Sigmoid colon (tissue), 7 donors: ENCODE data around the gene PECR. TPM values are rescaled to one million over a fixed set of nuclear protein-coding genes. Genes with fewer than 3 reads are reported as not detected.

Experiments used
- DNase-seq: peaks from one replicate; pipeline ENCODE4 v3.0.0-alpha.2; 2019
- H3K27ac ChIP-seq, 4 donors: fragments of 200-600 bp; sonication (generic); one replicate each; pipeline ENCODE4 v1.5.1; 2016 to 2019; ENCODE audit warnings: mild to moderate bottlenecking in 1 of 4
- H3K27me3 ChIP-seq, 3 donors: fragments of 200-600 bp; sonication (generic); one replicate each; pipeline ENCODE4 v1.5.1; 2019; ENCODE audit warnings: mild to moderate bottlenecking in 1 of 3
- H3K36me3 ChIP-seq, 4 donors: fragments of 200-600 bp; sonication (generic); one replicate each; pipeline ENCODE4 v1.5.1; 2016 to 2019
- H3K4me1 ChIP-seq, 4 donors: fragments of 200-600 bp; sonication (generic); one replicate each; pipeline ENCODE4 v1.5.1; 2017 to 2019
- H3K4me3 ChIP-seq, 4 donors: fragments of 200-600 bp; sonication (generic); one replicate each; pipeline ENCODE4 v1.5.1; 2017 to 2019; ENCODE audit warnings: mild to moderate bottlenecking in 2 of 4, moderate library complexity in 1 of 4
- H3K9me3 ChIP-seq, 4 donors: fragments of 200-600 bp in 3 of 4; sonication (generic) in 3 of 4; one replicate each; pipeline versions ENCODE4 v1.5.1 to v1.6.1; 2013 to 2019
- CTCF ChIP-seq, 4 experiments: fragments of 450-650 bp in 3 of 4; fragments of 200-600 bp in 1 of 4; IDR thresholded peaks; one replicate each; pipeline ENCODE4 v1.5.1; 2016 to 2019; ENCODE audit warnings: antibody characterized with exemption in 4 of 4, mild to moderate bottlenecking in 3 of 4, moderate library complexity in 2 of 4
- EP300 ChIP-seq, 4 donors: sonication (generic); formaldehyde crosslinking; IDR thresholded peaks; one replicate each; pipeline ENCODE4 v1.6.1; 2017; ENCODE audit warnings: antibody characterized with exemption in 4 of 4
- POLR2A ChIP-seq, 2 donors: fragments of 450-650 bp; IDR thresholded peaks; one replicate each; pipeline ENCODE4 v1.6.1; 2016; ENCODE audit warnings: antibody characterized with exemption in 2 of 2, mild to moderate bottlenecking in 2 of 2, moderate library complexity in 2 of 2
- POLR2AphosphoS5 ChIP-seq, 4 donors: sonication (generic); formaldehyde crosslinking; IDR thresholded peaks; one replicate each; pipeline ENCODE4 v1.6.1; 2017; ENCODE audit warnings: antibody characterized with exemption in 4 of 4
- WGBS, 2 donors: extraction: QIAGEN DNeasy Blood & Tissue Kit; methylation state at CpG; one replicate each; pipeline ENCODE4 v1.1.7; 2013; 5-methylcytosine and 5-hydroxymethylcytosine counted together
- intact Hi-C: fragments of 100-400 bp; cut with DNase I; formaldehyde crosslinking; loops from one replicate; pipeline ENCODE4 v1.15.1; 2023
- polyA plus RNA-seq, 3 donors: library from polyadenylated mRNA; stranded (reverse); fragments of 200-250 nt; gene quantifications; one replicate each; pipeline ENCODE4 v1.2.3, GENCODE V29; 2013
- total RNA-seq, 4 donors: library from RNA; depleted of rRNA; stranded (reverse); fragments of >200 nt; gene quantifications; one replicate each; pipeline ENCODE4 v1.1.0, GENCODE V29; 2016
- donor health status: healthy with polysubstance abuse.
- donor health status: Bipolar disorder and iron deficiency.
- donor health status: healthy.

The PECR gene
- total and polyA plus RNA-seq, 7 donors, result 5.0 to 25.9 (median 13.9) TPM

GRCh38 chr2:216057688-216058193, 23.9 kb downstream of the PECR start:
- no peaks in the 10 kb centered on the region for H3K4me1 ChIP-seq
- H3K27me3 ChIP-seq, result no peaks in the 10 kb centered on the region
- H3K9me3 ChIP-seq, result no peaks in the 10 kb centered on the region
- no peak for DNase-seq
- H3K36me3 ChIP-seq, result peaks cover 0 to 18% (median 2%) of the 10 kb centered on the region in 4 donors
- no peak overlapping the region for H3K27ac ChIP-seq
- 13 to 28% methylated on average over 7 of the region's 7 CpGs for WGBS, 2 donors
- TF ChIP-seq EP300 (IDR thresholded peaks at IDR 0.05) (no peak), CTCF (IDR thresholded peaks at IDR 0.05) (no peak), POLR2AphosphoS5 (IDR thresholded peaks at IDR 0.05) (no peak), POLR2A (IDR thresholded peaks at IDR 0.05) (no peak)
- intact Hi-C loops, result no loop called here
- H3K4me3 ChIP-seq, result no peak overlapping the region

- intact Hi-C loops, result no loop called here
- TF ChIP-seq CTCF (IDR thresholded peaks at IDR 0.05), result no peak
- no peak for TF ChIP-seq POLR2A (IDR thresholded peaks at IDR 0.05)
- TF ChIP-seq EP300 (IDR thresholded peaks at IDR 0.05), result no peak
- no peak for TF ChIP-seq POLR2AphosphoS5 (IDR thresholded peaks at IDR 0.05)
- Histone ChIP-seq H3K4me3 (no peak overlapping the region), H3K4me1 (no peaks in the 10 kb centered on the region), H3K27ac (no peak overlapping the region), H3K36me3 (peaks cover 0 to 11% (median 0%) of the 10 kb centered on the region in 4 donors), H3K27me3 (no peaks in the 10 kb centered on the region), H3K9me3 (no peaks in the 10 kb centered on the region)
- no peak for DNase-seq
- 20 to 59% methylated on average over 3 of the region's 3 CpGs for WGBS, 2 donors
Measured at GRCh38 chr2:216056739-216057138, 24.9 kb downstream of the PECR start.

- Histone ChIP-seq H3K27ac (no peak overlapping the region), H3K4me1 (no peaks in the 10 kb centered on the region), H3K36me3 (peaks cover 0 to 9% (median 0%) of the 10 kb centered on the region in 4 donors), H3K4me3 (no peak overlapping the region), H3K27me3 (no peaks in the 10 kb centered on the region), H3K9me3 (no peaks in the 10 kb centered on the region)
- intact Hi-C loops, result no loop called here
- DNase-seq, result no peak
- 94 to 95% methylated on average over 4 of the region's 4 CpGs for WGBS, 2 donors
- TF ChIP-seq POLR2AphosphoS5 (IDR thresholded peaks at IDR 0.05), result no peak
- TF ChIP-seq CTCF (IDR thresholded peaks at IDR 0.05), result no peak
- TF ChIP-seq POLR2A (IDR thresholded peaks at IDR 0.05), result no peak
- no peak for TF ChIP-seq EP300 (IDR thresholded peaks at IDR 0.05)
Measured at GRCh38 chr2:216055680-216056079, 25.9 kb downstream of the PECR start.

GRCh38 chr2:216052420-216052819, 29.2 kb downstream of the PECR start:
- no peak overlapping the region for H3K4me3 ChIP-seq
- DNase-seq, result no peak
- no peaks in the 10 kb centered on the region for H3K4me1 ChIP-seq
- H3K27me3 ChIP-seq, result no peaks in the 10 kb centered on the region
- 97% methylated on average over 2 of the region's 2 CpGs for WGBS, 2 donors
- H3K27ac ChIP-seq, result no peak overlapping the region
- TF ChIP-seq POLR2A (IDR thresholded peaks at IDR 0.05), result no peak
- no peak for TF ChIP-seq POLR2AphosphoS5 (IDR thresholded peaks at IDR 0.05)
- no peak for TF ChIP-seq CTCF (IDR thresholded peaks at IDR 0.05)
- no peak for TF ChIP-seq EP300 (IDR thresholded peaks at IDR 0.05)
- peaks cover 0 to 19% (median 0%) of the 10 kb centered on the region in 4 donors for H3K36me3 ChIP-seq
- intact Hi-C loops, result no loop called here
- no peaks in the 10 kb centered on the region for H3K9me3 ChIP-seq

GRCh38 chr2:216051350-216051749, 30.3 kb downstream of the PECR start:
- no peak for DNase-seq
- Histone ChIP-seq H3K36me3 (peaks cover 0 to 19% (median 0%) of the 10 kb centered on the region in 4 donors), H3K4me1 (no peaks in the 10 kb centered on the region), H3K4me3 (no peak overlapping the region), H3K9me3 (no peaks in the 10 kb centered on the region), H3K27ac (no peak overlapping the region), H3K27me3 (no peaks in the 10 kb centered on the region)
- TF ChIP-seq CTCF (IDR thresholded peaks at IDR 0.05) (no peak), POLR2AphosphoS5 (IDR thresholded peaks at IDR 0.05) (no peak), POLR2A (IDR thresholded peaks at IDR 0.05) (no peak), EP300 (IDR thresholded peaks at IDR 0.05) (no peak)
- 93 to 95% methylated on average over 3 of the region's 3 CpGs for WGBS, 2 donors
- intact Hi-C loops, result no loop called here
